HG02970 (cell line): Measurements from ENCODE around the gene TMSB4X.

Experiments used
- ATAC-seq: cut with Tn5 transposase; IDR thresholded peaks from one replicate; pipeline ENCODE4 v1.9.1; 2021; ENCODE audit warnings: mild to moderate bottlenecking, moderate library complexity, moderate number of reproducible peaks; ENCODE audit not compliant: unreplicated experiment, low FRiP score

The TMSB4X gene

DNA sequence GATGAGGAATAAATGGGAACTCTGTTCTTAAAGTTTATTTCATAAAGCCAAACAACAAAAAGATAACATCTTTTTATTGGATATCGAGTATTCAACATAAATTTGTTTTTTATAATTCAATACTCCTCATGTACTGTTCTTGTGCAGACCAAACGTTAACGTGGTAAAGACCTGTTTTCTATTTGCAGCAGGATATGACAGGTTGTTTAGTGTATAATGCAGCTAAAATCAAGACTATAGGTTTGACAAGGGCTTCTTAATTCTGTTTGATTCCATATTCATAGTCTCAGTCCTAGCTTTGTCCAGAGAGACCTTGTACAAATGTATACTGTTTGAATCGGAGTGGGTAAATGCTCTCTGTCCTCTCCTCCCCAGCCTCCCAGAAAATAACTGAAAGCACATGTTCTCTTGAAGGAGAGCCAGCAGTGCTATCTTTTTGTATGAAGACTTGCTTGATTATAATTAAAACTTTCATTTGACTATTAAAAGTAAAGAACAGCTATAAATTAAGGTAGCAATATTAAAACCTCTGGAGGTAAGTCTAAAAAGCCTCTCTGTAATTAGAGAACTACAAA is 17.7 kb downstream of the TMSB4X start:
- ATAC-seq: no peak

DNA sequence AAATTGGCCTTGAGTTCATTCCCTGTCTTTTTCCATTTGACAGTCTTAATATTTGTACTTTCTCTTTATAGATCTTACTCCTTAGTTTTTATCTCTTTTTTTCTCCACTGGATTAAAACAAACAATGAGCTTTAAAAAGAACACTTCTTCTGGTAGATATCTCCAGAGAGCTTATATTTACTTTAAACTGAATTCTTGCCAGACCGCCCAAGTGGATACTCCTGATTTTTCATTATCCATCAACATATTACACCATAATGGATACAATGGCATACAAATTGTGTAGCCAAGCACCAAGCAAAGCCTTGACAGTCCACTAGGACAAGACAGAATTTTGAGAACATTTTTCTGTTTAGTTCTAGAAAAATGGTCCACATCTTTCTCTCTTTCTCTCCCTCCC is 18.9 kb downstream of the TMSB4X start:
- no peak for ATAC-seq

GRCh38 chrX:12994321-12994720 is 19.4 kb downstream of the TMSB4X start:
- no peak for ATAC-seq

DNA sequence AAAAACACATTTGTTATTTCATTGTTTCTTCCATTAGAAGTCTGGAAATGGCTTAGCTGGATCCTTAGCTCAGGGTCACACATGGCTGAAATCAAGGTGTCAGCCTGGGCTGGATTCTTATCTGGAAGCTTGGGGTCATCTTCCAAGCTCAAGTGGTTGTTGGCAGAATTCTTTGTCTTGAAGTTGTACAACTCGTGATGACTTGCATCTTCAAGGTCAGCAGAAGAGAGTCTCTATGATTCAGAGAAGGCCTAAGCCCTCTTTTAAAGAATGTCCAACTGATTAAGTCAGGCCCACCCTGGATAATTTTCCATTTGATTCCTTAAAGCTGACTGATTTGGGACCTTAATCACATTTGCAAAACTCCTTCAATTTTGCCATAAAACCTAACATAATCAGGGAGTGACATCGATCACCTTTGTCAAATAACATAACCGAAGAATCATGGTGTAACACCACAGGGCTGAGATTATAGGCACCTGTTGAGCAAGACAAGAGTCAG is 22.1 kb downstream of the TMSB4X start:
- ATAC-seq: no peak

DNA sequence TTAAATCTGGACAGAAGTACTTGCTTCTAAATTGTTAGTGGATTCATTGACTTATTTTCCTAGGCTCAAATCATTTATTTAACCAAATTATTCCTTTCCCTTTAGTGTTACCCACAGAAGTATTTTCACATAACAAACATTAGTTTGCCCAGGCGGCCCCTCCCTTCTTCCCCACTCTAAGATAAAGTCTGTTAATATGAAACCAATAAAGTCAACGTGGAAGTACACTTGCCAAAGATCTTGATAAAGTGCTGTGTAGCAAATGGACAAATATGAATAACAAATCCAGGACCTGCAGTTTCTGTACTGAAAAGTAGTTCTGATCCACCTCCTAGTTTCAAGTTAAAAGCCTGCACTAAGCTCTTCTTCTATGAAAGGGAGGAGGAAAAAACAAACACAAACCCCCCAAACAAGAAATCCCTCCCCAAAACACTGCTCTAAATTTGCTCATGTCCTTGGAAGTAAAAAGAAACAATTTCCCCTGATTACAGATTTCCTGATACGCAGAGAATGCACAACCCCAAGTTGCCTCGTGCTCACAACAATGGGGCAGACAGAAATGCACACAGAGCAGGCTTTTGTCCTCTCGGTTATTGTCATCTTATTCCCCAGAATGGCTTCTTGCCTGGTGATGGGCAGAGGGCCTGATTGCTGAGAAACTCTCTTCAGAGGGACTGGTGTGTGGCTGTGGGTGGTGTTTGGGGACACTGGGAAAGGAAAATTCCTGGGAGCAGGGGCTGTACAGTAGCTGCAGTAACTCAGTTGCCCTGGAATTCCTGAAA is 23.2 kb downstream of the TMSB4X start:
- no peak for ATAC-seq

- ATAC-seq: no peak
Measured at GRCh38 chrX:12999422-12999821, 24.5 kb downstream of the TMSB4X start.

DNA sequence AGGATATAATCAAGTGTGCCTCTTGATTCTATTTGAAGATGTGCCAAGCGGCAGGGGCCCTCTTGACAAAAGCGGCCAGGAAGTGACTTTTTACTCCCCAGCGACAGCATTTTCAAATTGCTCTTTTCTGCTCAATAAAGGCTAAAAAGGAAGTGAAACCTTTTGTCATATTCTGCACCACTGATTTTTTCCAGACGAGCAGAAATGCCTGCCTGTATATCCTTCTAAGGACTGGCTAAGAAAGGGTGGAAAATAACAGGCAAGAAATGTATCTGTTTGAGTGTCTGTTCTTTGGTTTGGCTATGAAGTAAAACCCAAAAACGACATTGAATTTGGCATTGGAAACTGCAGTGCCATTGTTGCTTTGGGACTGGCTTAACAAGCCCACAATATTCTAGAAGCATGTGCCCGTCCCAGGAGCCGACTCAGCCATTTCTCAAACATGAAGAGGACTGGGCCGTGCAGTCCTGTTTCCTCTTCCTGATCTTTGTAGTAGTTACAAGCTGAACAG is 25.4 kb downstream of the TMSB4X start:
- ATAC-seq: no peak

DNA sequence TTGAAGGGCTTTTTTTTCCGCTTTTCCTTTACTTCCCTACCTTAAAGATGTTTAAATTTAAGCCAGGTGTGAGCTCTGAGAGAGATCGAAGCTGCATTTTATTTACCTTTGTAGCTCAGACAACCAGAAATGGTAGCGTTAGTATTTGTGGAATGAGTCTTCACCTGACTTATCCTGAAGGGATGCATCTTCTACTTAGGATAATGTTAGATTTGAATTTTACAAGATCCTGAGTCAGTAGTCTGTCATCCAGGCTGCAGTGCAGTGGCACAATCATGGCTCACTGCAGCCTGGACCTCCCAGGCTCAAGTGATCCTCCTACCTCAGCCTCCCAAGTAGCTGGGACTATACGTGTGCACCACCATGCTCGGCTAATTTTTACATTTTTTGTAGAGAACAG is 26.2 kb downstream of the TMSB4X start:
- ATAC-seq: no peak

- no peak for ATAC-seq
Measured at GRCh38 chrX:13001961-13002671, 27.2 kb downstream of the TMSB4X start.

DNA sequence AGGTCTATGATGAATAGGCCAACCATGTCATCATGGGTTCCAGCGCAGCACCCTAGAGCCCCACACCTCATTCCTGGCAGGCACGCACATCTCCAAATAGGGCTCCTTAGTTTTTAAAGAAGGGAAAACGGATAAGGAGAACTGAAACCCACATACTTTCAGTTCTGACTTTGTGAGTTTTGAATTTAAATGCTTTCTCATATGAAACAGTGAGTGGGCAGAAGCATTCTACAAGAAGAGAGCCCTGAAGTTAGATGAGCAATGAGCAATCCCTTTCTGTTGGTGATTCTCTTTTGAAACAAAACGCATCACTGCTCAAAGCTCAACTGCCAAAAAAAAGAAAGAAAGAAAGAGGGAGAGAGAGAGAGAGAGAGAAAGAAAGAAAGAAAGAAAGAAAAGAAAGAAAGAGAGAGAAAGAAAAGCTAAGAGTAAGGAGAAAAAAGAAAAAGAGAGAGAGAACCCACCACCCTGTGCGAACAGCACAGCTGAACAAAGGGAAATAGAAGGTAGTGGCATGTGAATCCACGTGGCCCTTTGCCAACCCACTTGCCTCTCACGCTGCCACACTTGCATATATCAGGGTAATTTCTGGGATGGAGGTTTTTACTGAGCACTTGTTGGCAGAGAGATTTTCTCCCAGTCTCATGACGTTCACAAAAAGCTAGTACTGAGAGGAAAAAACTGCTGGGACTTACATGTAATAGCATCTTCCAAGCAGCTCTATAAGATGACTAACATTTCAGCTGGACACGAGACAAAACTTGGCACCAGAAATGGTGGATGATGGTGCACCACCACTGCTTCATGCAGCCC is 31.0 kb downstream of the TMSB4X start:
- peak; percentile 43 for ATAC-seq

DNA sequence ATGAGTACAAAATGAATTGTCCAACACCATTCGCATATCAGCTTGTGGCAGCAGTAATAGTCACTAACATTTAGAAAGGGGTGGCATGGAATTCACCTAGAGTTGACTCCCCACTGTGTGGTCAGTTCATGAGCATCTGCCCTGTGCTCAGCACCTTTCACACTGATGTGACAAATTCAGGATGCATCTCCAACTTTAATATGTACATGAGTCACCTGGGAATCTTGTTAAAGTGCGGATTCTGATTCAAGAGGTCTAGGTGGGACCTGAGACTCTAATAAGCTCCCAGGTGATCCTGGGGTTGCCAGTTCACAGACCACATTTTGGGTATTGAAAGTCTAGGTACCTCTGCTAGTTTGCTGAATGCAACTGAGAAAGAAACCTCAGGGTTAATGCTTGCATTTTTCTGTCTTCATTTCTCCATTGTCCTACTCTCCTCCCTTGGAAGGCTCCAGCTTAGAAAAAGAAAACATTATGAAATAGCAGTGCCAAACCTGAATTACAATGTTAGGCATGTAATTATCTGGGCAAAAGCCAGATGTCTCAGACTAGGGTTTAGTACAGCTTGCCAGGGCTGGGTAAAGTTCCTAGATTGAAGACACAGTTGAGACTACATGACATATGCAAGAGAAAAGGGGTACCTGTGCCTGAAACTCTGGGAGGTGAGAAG is 32.7 kb downstream of the TMSB4X start:
- ATAC-seq: no peak

- ATAC-seq: no peak
Measured at GRCh38 chrX:13008189-13008533, 33.3 kb downstream of the TMSB4X start.

GRCh38 chrX:13008851-13009250 is 33.9 kb downstream of the TMSB4X start:
- ATAC-seq: no peak

DNA sequence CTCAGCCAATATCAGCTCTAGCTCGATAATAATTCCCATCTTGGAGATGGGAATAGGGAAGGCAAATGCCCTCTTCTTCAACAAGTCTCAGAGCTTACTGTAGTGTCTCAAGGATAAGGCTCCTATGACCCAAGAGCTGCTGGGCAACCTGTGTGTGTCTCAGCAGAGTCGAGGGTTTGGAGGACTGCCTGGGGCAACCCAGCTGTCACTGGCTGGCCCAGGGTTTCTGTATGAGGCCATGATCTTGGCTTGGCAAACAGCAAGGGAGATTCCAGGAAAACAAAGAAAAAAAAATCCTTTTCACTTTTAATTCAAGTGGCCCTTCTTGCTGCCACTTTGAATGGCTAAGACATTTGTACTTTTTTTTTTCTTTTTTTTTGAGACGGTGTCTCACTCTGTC is 34.4 kb downstream of the TMSB4X start:
- ATAC-seq: no peak

GRCh38 chrX:13009844-13010243 is 34.9 kb downstream of the TMSB4X start:
- ATAC-seq: no peak

DNA sequence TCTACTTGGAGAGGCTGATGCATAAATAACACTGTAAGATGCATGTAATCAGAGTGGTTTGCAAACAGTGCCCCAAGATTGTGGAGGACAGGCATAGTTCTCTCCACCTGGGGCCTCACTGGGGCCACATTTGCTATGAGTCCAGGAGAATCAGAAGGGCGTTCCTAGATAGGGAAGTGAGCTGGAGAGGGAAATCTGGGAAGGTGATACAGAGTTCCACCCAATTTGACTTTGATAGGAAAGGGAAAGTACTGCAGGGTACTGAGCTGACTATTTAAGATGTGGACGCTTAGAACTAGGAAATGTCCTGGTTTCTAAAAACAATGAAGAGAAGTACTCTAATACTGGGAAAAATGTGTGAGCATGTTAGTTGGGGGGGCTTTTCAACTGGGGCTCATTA is 35.6 kb downstream of the TMSB4X start:
- no peak for ATAC-seq

DNA sequence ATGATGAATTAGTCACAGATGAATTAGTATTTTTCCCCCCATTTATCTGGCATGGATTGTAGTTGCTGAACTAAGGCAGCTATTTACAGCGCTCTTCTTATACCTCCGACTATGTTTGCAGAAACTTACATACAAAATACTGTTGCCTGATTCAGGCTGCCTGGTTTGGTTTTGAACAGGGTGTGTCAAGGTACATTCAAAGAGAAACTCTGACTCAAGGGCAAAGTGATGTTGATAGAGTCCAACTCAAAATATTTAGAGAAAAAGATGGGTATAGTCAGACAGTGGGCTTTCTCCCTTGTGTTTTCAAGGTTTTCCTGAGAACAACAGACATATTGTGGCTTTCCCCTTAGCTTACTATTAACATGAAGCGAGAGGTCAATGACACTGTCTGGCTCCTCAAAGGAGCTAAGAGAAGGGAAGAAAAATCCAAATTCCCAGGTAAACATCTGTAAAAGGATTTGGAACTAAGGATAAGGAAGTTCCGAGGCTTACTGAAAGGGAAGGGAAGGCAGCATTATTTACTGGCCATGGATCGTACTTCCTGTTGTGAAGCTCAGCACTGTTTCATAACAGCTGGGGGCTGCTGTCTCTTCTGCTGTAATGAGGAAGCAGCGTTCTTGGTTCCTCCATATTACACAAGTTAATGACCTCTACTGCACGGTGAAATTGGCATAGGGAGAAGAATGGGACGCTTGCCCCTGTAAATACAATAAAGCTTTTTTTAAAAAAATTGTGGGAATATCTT is 38.6 kb downstream of the TMSB4X start:
- ATAC-seq: peak; percentile 59

DNA sequence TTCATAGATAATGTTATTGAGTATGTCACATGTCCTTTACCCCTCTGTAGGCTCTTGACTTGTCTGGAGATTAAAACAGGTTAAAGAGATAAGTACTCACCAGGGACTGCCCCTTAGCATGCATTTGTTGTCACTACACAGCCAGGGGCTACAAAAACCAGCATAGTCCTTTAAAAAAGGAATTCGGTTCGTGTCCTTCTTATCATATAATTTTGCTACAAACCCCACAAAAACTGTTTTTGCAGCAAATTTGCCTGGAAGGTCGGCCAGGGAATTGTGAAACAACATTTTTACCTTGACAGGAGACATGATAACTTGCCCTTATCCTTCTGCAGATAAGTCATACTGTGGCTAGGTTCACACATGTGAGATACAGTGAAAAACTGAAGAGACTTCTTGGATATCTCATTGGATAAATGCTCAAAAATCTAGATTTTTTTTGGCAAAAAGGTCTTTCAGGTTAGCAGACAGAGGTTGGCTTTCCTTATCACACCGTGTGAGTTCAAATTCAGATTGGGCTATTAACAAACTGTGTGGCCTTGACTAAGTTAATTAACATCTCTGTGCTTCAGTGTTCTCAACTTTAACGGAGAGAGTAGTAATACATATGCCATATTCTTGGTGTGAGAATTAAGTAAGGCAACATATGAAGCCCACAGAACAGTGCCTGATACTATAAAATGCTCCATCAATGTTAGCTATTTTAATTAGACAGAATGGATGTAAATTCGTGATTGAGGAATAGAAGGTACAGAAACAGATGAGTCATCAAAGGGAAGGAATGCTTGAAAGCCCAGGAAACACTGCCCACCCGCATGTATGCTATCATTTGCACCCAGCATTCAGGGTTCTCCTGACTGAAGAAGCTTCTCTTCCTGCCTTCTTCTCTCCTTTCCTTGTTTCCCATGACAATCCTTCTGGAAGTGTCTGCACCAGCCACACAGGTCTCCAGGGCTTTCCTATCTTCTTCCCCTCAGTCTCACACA is 39.5 kb downstream of the TMSB4X start:
- ATAC-seq: peak; percentile 15
